ENCODE data around the gene PRKCA.

GRCh38 chr17:66807182-66807581 lies 504.8 kb downstream of the PRKCA start:
- TF ChIP-seq CTCF (IDR thresholded peaks at IDR 0.05) (no peak), POLR2A (IDR thresholded peaks at IDR 0.05) (no peak)
